ENCODE data around the gene OR1E1.
"Not testable (repeated sequence)": the region's sequence is repeated elsewhere in the genome, so short reads cannot be mapped to it uniquely, and the experiment has no call there.

The OR1E1 gene

DNA sequence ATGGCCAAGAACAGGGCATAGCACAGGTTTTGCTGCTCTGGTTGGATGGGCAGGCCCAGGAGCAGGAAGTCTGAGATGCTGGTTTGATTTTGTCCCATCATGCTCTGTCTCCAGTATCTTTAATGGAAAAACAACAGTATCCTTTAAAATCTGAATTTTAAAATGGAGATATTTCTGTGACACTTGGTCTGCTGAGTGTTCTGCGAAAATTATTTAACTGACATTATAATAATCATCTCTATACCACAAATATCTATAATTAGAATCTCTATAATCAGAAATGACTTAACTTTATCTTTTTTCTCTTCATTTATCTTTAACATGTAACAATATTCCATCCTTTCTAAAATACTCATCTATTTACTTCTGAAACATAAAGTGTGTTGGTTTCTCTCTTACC, at the start of gene OR1E1:
Gene OR1E1 (minus strand): TSS at position 101 of the 400 bp plus-strand sequence. CDS start 0 bp downstream, at position 101.
- DNase-seq = no peak

GRCh38 chr17:3447625-3448024, 49.4 kb upstream of the OR1E1 start:
- DNase-seq = peak; percentile 63

GRCh38 chr17:3440451-3440850, 42.2 kb upstream of the OR1E1 start:
- DNase-seq = no peak

- DNase-seq = no peak
Observed at GRCh38 chr17:3438368-3438767, 40.2 kb upstream of the OR1E1 start.

DNA sequence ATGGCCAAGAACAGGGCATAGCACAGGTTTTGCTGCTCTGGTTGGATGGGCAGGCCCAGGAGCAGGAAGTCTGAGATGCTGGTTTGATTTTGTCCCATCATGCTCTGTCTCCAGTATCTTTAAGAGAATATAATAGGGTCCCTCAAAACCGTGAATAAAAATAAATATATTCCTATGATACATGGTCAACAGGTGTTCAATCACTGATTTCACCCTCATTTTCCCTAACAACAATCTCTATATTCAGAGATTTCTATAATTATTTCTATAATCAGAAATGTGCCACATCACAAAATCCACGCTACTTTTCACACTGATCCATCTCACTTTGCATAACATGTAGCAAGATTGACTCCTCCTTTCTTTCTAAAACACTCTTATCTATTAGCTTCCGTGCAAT, 35.5 kb upstream of the OR1E1 start, which contains the start of gene OR1E2:
Gene OR1E2 (minus strand): TSS at position 101 of the 400 bp plus-strand sequence. CDS start 0 bp downstream, at position 101.
- DNase-seq = no peak

DNA sequence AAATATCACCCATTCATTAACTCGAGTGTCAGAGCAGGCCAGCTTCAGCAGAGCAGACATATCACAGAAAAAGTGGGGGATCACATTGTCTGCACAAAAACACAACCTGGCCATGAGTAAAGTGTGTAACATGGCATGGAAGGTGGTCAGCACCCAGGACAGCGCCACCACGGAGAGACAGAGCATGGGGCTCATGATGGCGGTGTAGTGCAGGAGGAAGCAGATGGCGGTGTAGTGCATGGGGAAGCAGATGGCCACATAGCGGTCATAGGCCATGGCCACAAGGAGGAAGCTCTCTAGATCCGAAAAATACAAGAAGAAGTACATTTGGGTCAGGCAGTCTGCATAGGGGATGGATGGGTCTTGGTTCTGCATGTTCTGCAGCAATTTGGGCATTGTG, 35.0 kb upstream of the OR1E1 start:
- peak; percentile 72 for DNase-seq

DNA sequence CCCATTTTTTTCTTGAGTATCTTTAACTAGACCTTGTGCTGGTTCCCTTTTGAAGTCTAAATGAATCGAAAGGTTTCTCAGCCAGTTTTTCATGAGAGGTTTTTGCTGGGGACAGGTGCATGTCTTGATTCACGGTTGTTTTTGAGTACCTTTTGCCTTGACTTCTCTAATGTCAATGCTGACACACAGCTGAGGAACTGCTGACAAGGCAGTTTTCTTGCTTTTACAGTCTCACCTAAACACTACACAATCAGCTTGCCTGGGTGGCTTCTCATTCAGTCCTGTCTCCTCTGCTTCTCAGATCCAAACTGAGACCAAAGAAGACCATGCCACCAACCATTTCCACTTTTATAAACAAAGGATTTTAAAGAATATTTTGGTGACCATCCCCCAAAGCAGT, 20.0 kb upstream of the OR1E1 start:
- no peak for DNase-seq

DNA sequence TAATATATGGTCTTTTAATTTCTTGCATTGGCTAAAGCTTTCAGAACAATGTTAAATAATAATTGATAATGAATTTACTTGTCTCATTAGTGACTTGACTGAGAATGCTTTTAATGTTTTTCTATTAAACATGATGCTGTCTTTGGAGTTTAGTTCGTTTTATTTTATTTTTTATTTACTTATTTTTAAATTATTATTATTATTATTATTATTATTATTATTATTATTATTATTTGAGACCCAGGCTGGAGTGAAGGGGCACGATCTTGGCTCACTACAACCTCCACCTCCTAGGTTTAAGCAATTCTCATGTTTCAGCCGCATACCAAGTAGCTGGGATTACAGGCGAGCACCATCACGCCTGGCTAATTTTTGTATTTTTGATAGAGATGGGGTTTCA, 17.4 kb upstream of the OR1E1 start:
- no peak for DNase-seq

DNA sequence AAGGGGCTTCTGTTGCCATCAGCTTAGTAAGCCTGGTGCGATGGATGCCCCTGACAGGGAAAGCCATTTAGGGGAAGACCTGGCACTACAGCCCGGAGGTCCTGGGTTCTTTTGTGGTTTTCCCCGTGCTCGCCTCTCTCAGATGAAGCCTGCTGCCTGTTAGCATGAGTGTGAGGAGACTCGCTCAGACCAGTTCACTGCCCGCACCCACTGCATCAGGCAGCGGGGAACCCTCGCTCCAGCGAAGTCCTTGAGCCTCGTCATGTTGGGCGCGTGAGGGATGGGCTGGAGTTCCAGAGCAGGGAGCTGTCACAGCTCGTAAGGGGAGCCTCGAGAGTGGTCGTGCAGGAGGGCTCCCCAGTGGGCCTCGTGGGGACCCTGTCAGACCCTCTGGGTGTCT, 14.0 kb upstream of the OR1E1 start:
- DNase-seq = not testable (repeated sequence)

DNA sequence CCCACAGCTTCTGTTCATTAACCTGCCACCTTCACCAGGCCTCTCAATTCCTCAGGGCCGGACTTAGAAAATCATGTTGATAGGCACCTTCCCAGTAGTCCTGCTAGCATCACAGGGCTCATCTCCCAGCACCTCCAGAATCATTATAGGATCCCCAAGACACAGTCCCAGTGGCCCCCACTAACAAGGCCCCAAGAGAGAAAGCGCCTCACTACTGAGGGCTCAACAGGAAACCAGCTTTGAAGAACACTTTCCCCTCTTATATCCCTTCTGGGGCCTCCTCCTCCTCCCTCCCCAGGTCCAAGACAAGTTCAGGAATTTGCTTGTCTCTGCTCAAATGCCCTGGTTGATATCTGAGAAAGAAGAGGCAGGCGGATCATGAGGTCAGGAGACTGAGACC, 12.9 kb upstream of the OR1E1 start, which contains the start of gene OR3A3:
Gene OR3A3 (plus strand): TSS at position 301 of the 400 bp plus-strand sequence.
- DNase-seq = no peak

GRCh38 chr17:3403856-3404255, 5.6 kb upstream of the OR1E1 start:
- DNase-seq = not testable (repeated sequence)

GRCh38 chr17:3401786-3402185, 3.6 kb upstream of the OR1E1 start:
- no peak for DNase-seq

DNA sequence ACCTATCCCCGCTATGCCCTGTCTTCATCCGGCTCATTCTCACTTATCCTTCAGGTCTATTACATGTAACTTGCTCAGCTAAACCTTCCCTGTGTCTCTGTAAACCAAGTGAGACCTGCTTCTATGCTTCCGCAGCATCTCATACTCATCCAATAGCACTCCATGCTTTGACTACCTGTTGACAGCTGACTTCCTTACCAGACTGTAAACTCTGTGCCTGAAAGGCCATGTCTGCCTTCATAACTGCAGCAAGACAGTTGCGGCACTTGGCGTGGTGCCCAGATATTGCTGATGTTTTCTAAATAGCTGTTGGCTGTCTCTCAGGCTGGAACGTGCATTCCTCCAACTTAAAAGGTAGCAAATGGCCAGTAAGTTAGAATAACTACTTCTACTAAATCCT, 1.8 kb upstream of the OR1E1 start:
- DNase-seq = no peak

GRCh38 chr17:3397801-3398200, 409 bp downstream of the OR1E1 start:
- DNase-seq = peak; percentile 55

- DNase-seq = no peak
Observed at GRCh38 chr17:3389791-3390190, 8.4 kb downstream of the OR1E1 start.

- no peak for DNase-seq
Observed at GRCh38 chr17:3385869-3386816, 12.1 kb downstream of the OR1E1 start, which contains the start of gene OR3A2. Gene OR3A2 (minus strand): TSS chr17:3386308.

DNA sequence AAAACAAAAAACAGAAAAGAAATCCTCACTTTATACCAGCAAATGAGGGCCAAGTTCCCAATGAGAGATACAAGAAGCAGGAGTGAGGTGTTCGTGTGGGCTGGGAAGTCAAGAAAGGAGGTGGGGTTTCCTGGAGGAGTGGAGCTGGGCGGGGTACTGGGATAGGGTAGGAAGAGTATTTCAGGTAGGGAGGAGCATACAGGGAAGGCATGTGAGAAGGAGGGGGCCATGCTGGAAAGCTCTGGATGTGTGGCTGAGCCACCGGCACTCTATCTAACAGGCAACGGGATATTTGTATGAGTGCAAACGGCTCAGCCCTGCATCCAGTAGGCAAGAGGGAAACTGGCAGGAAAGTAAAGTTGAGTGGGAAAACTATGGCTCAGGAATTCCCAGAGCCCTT, 16.3 kb downstream of the OR1E1 start:
- DNase-seq = no peak

DNA sequence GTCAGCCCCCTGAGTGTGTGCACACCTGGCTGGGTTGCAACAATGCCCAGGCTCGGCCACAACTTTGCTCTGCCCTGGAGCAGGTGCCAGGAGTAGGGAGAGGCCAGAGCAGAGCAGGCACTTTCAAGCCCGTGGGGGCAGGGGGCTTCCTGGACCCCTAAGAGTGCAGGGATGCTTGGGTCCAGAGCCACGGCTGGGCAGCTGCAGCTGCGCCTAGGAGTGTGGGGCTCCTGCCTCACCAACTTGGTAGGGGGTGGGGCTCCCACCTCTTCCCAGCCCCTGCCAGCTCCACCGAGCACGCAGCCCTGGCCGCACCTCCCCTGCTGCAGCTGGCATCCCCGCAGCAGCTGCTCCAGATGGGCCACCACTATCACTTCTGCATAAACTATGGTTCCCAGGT, 19.9 kb downstream of the OR1E1 start:
- DNase-seq = no peak

GRCh38 chr17:3371167-3371566, 27.0 kb downstream of the OR1E1 start:
- DNase-seq = not testable (repeated sequence)
